GM12878 (cell line): ENCODE measurements around the gene RNASE3.

ENCODE experiments used
- ATF3 ChIP-seq: IDR thresholded peaks from 2 replicates; pipeline ENCODE4 v1.6.1; 2011; ENCODE audit warnings: low read depth, mild to moderate bottlenecking, low read length, moderate library complexity, borderline replicate concordance; ENCODE audit errors: extremely low read depth
- CEBPB ChIP-seq, 2 experiments: fragments of 150-350 bp in 1 of 2; IDR thresholded peaks; 2 replicates each; pipeline ENCODE4 v1.6.1; 2012 to 2014; ENCODE audit warnings: low read depth in 2 of 2, low read length in 2 of 2, borderline replicate concordance in 1 of 2, inconsistent platforms in 1 of 2

DNA sequence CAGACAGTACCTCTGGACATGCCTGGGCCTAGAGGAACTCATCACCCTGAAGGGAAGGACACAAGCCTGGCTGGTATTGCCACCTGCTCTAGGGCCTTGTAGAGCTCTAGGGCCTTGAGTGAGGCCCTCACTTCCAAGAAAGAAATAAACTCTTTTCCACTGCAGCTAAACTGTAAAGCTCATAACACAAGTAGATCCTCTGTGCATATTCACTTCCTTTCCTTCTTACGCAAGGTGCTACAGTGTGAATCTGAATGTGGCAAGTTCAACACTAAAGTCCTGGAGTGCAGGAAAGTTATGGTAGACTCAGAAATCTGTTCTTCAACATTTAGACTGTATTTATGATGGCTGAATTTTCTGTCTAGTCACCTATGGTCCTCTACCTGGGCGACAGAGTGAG, 14.5 kb downstream of the RNASE3 start:
- TF ChIP-seq ATF3 (no peak), CEBPB (IDR thresholded peaks at IDR 0.05; ENCODE audit: borderline replicate concordance in 1 of 2, low read depth in 2 of 2, low read length in 2 of 2) (no peak)
